ENCODE results near the gene SLC22A7.

Gene SLC22A7

GRCh38 chr6:43271944-43272343 lies 26.1 kb upstream of the SLC22A7 start:
- TF ChIP-seq YY1 (IDR thresholded peaks at IDR 0.05; ENCODE audit: low read depth) (no peak), TAF1 (IDR thresholded peaks at IDR 0.05; ENCODE audit: low read depth) (no peak), RAD21 (IDR thresholded peaks at IDR 0.05; ENCODE audit: low read depth) (no peak), NFIC (IDR thresholded peaks at IDR 0.05) (no peak), EP300 (IDR thresholded peaks at IDR 0.05; ENCODE audit: borderline replicate concordance) (no peak), USF1 (IDR thresholded peaks at IDR 0.05) (no peak), MAX (IDR thresholded peaks at IDR 0.05) (no peak), REST (IDR thresholded peaks at IDR 0.05; ENCODE audit: low read depth) (no peak), EGR1 (IDR thresholded peaks at IDR 0.05) (no peak), CREB1 (IDR thresholded peaks at IDR 0.05; ENCODE audit: low read depth) (no peak), FOXM1 (IDR thresholded peaks at IDR 0.05; ENCODE audit: borderline replicate concordance, low read depth) (no peak), CEBPB (IDR thresholded peaks at IDR 0.05) (no peak), TCF12 (IDR thresholded peaks at IDR 0.05; ENCODE audit: low read depth) (no peak), ZBTB7A (IDR thresholded peaks at IDR 0.05; ENCODE audit: low read depth) (no peak), TEAD4 (IDR thresholded peaks at IDR 0.05) (no peak)

- TF ChIP-seq EGR1 (IDR thresholded peaks at IDR 0.05) (no peak), USF1 (IDR thresholded peaks at IDR 0.05) (no peak), TAF1 (IDR thresholded peaks at IDR 0.05; ENCODE audit: low read depth) (no peak), YY1 (IDR thresholded peaks at IDR 0.05; ENCODE audit: low read depth) (no peak), REST (IDR thresholded peaks at IDR 0.05; ENCODE audit: low read depth) (no peak), CREB1 (IDR thresholded peaks at IDR 0.05; ENCODE audit: low read depth) (no peak), CEBPB (IDR thresholded peaks at IDR 0.05) (no peak), MAX (IDR thresholded peaks at IDR 0.05) (no peak), EP300 (IDR thresholded peaks at IDR 0.05; ENCODE audit: borderline replicate concordance) (no peak)
Measured at GRCh38 chr6:43273707-43274106, 24.4 kb upstream of the SLC22A7 start.

GRCh38 chr6:43274127-43274915 lies 23.7 kb upstream of the SLC22A7 start:
- no peak for TF ChIP-seq USF1 (IDR thresholded peaks at IDR 0.05)
- no peak for TF ChIP-seq FOXM1 (IDR thresholded peaks at IDR 0.05; ENCODE audit: borderline replicate concordance, low read depth)
- TF ChIP-seq REST (IDR thresholded peaks at IDR 0.05; ENCODE audit: low read depth): no peak
- no peak for TF ChIP-seq TCF12 (IDR thresholded peaks at IDR 0.05; ENCODE audit: low read depth)
- TF ChIP-seq CEBPB (IDR thresholded peaks at IDR 0.05): no peak
- no peak for TF ChIP-seq MAX (IDR thresholded peaks at IDR 0.05)
- no peak for TF ChIP-seq ZBTB7A (IDR thresholded peaks at IDR 0.05; ENCODE audit: low read depth)
- no peak for TF ChIP-seq EGR1 (IDR thresholded peaks at IDR 0.05)
- TF ChIP-seq YY1 (IDR thresholded peaks at IDR 0.05; ENCODE audit: low read depth): no peak
- TF ChIP-seq TAF1 (IDR thresholded peaks at IDR 0.05; ENCODE audit: low read depth): no peak
- no peak for TF ChIP-seq RAD21 (IDR thresholded peaks at IDR 0.05; ENCODE audit: low read depth)
- TF ChIP-seq NFIC (IDR thresholded peaks at IDR 0.05): no peak
- no peak for TF ChIP-seq CREB1 (IDR thresholded peaks at IDR 0.05; ENCODE audit: low read depth)
- TF ChIP-seq EP300 (IDR thresholded peaks at IDR 0.05; ENCODE audit: borderline replicate concordance): no peak
- TF ChIP-seq TEAD4 (IDR thresholded peaks at IDR 0.05): no peak

Data from Ishikawa (cell line).